Uterus (tissue), 4 donors: ENCODE data around the gene ARX. TPM values are rescaled to one million over a fixed set of nuclear protein-coding genes. Genes with fewer than 3 reads are reported as not detected.

Experiments
- DNase-seq, 2 donors: peaks; one replicate each; pipeline ENCODE4 v3.0.0-alpha.2; 2019 to 2020
- H3K27ac ChIP-seq, 2 donors: fragments of 200-600 bp; sonication (generic); 1 replicate in 1 of 2; 2 replicates in 1 of 2; pipeline ENCODE4 v1.5.1; 2016 to 2018
- H3K27me3 ChIP-seq, 2 donors: fragments of 200-600 bp; sonication (generic); one replicate each; pipeline ENCODE4 v1.5.1; 2018 to 2019; ENCODE audit warnings: control low read depth in 1 of 2
- H3K36me3 ChIP-seq, 2 donors: fragments of 200-600 bp; sonication (generic); one replicate each; pipeline ENCODE4 v1.5.1; 2019; ENCODE audit warnings: control low read depth in 1 of 2
- H3K4me1 ChIP-seq, 2 donors: fragments of 200-600 bp; sonication (generic); one replicate each; pipeline ENCODE4 v1.5.1; 2018 to 2019; ENCODE audit warnings: control low read depth in 1 of 2
- H3K4me3 ChIP-seq, 2 donors: fragments of 200-600 bp; sonication (generic); 1 replicate in 1 of 2; 2 replicates in 1 of 2; pipeline ENCODE4 v1.5.1; 2018 to 2019; ENCODE audit warnings: mild to moderate bottlenecking in 1 of 2
- H3K9me3 ChIP-seq, 2 donors: fragments of 200-600 bp; sonication (generic); one replicate each; pipeline ENCODE4 v1.5.1; 2019; ENCODE audit warnings: control low read depth in 1 of 2
- POLR2A ChIP-seq, 2 donors: fragments of 450-650 bp; IDR thresholded peaks; one replicate each; pipeline ENCODE4 v1.6.1; 2016; ENCODE audit warnings: antibody characterized with exemption in 2 of 2, mild to moderate bottlenecking in 1 of 2, moderate library complexity in 1 of 2
- intact Hi-C: fragments of 100-400 bp; cut with DNase I; formaldehyde crosslinking; loops from one replicate; pipeline ENCODE4 v1.15.1; 2023; ENCODE audit warnings: low total_unique reads
- total RNA-seq, 4 donors: library from RNA; depleted of rRNA in 3 of 4; stranded (reverse); fragments of >200 nt in 3 of 4; gene quantifications; one replicate each; pipeline versions ENCODE4 v1.1.0 to v1.2.4, GENCODE V29; 2014 to 2023
- TF ChIP-seq, protein P1 (sequence below), 4 experiments: fragments of 200-600 bp in 2 of 4; fragments of 450-650 bp in 2 of 4; sonication (generic) in 2 of 4; IDR thresholded peaks; one replicate each; pipeline ENCODE4 v1.5.1; 2016 to 2019; ENCODE audit warnings: antibody characterized with exemption in 4 of 4, mild to moderate bottlenecking in 2 of 4, moderate library complexity in 1 of 4
- donor health status: DM: yes; HTN: yes; CAD: no.

ARX gene
- total RNA-seq, result under 1 TPM in 1 of 4 donors, not detected in 3; 0.49 TPM

DNA sequence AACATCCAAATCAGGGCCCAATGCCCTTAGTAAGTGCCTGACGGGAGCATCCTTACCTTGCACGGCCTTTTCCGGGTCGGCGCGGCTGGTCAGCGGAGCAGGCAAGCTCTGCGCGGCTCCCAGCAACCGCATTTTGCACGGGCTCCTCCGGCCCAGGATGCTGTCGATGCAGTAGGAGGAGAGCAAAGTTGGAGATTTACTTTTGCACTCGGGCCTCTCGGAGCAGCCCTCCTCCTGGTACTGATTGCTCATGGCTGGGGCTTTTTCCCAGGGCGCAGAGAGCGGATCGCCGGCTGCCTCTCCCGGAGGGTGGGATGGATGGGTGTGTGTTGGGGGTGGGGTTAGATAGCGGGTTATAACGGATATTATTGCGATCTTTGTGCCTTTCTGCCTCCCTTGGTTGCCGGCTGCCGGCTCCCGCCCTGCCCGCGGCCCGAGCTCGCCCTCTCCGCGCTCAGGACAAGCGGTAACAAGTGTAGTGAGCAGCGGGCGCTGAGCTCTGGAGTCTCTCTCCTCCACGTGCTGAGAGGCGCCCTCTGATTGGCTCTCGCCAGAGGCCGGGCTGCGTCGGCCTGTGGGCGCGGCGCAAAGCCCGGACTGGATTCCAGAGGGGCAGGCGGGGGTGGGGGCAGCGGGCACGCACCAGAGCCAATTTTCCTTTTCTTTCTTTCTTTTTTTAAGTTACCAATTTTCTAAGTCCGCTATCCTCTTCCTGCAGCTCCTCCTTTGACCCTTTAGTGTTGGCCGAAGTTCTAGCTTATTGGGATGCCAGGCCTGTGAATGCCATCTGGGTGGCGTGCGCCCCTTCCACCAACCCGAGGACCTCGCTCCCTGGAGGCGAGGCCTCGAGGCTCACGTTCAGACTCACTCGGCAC lies at the start of gene ARX:
Gene ARX, minus strand, starts transcription at position 480 of the 875 bp plus-strand sequence. Its CDS starts 228 bp downstream, at position 252.
- Histone ChIP-seq H3K4me1 (no peaks in the 10 kb centered on the region), H3K4me3 (peak within 1 kb of the TSS in 1 of 2 donors; percentile 34), H3K27ac (no peak within 1 kb of the TSS), H3K36me3 (no peaks in the 10 kb centered on the region), H3K9me3 (no peaks in the 10 kb centered on the region), H3K27me3 (peaks cover 3 to 84% of the 10 kb centered on the region in 2 donors)
- intact Hi-C loops, result no loop called here
- no peak for DNase-seq
- TF ChIP-seq, protein P1, sequence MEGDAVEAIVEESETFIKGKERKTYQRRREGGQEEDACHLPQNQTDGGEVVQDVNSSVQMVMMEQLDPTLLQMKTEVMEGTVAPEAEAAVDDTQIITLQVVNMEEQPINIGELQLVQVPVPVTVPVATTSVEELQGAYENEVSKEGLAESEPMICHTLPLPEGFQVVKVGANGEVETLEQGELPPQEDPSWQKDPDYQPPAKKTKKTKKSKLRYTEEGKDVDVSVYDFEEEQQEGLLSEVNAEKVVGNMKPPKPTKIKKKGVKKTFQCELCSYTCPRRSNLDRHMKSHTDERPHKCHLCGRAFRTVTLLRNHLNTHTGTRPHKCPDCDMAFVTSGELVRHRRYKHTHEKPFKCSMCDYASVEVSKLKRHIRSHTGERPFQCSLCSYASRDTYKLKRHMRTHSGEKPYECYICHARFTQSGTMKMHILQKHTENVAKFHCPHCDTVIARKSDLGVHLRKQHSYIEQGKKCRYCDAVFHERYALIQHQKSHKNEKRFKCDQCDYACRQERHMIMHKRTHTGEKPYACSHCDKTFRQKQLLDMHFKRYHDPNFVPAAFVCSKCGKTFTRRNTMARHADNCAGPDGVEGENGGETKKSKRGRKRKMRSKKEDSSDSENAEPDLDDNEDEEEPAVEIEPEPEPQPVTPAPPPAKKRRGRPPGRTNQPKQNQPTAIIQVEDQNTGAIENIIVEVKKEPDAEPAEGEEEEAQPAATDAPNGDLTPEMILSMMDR (IDR thresholded peaks at IDR 0.05), result no peak
- no peak for TF ChIP-seq POLR2A (IDR thresholded peaks at IDR 0.05)

DNA sequence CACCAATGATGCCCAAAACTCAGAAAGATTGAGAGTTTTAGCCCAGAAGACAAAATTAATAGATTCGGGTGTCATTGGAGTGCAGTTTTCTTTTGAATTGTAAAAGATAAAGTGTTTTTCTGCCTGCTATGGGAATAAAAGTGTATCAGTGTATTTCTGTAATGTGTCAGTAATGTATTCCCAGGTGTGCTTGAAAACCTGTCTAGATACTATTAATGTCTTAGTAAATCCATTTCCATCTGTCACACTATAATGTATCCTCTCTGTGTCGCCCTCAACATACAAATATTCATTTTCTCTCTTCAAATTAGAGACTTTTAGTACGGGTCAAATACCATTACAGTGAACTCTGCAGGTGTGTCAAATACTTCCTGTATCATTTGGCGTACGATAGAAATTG lies 43.5 kb upstream of the ARX start:
- no peak for TF ChIP-seq POLR2A (IDR thresholded peaks at IDR 0.05)
- TF ChIP-seq, protein P1 (IDR thresholded peaks at IDR 0.05), result no peak
- no peak for DNase-seq
- Histone ChIP-seq H3K27me3 (no peaks in the 10 kb centered on the region), H3K4me3 (no peak overlapping the region), H3K9me3 (no peaks in the 10 kb centered on the region), H3K27ac (no peak overlapping the region), H3K36me3 (no peaks in the 10 kb centered on the region), H3K4me1 (no peaks in the 10 kb centered on the region)
- intact Hi-C loops, result no loop called here

DNA sequence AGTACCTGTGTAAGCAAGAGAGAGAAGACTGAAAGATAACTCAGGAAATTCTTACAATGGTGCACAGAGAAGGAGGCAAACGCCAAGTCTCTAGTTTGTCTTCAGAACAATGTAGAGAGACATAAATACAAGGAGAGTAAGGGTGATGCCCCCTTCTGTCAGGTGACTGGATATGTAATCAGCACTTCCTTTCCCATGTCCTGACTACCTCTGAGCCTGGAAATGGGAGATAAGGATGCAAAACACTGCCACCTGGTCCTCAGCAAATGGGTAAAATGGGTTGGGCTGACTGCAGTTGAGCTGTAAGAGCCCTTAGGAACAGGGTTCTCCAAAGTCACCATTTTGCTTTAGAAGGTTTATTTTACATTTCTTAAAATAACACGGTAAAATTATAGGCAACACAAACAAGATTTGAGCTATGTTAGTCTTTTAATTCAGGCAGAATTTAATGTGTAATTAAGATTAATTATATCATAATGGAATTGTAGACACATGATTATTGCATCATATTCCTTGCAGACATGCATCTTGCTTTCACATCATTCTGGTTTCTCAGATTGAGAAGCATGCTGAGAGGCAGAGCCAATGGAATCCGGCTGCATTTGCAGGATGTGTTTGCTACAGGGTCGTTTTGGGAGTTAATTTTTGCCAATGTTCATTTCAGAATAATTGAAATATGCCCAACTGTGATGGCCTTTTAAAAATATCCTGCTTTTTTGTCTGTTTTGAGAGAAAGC lies 37.2 kb upstream of the ARX start:
- H3K9me3 ChIP-seq, result no peaks in the 10 kb centered on the region
- no peak overlapping the region for H3K27ac ChIP-seq
- H3K4me3 ChIP-seq, result no peak overlapping the region
- DNase-seq, result no peak
- no peaks in the 10 kb centered on the region for H3K27me3 ChIP-seq
- intact Hi-C loops, result no loop called here
- H3K4me1 ChIP-seq, result no peaks in the 10 kb centered on the region
- no peaks in the 10 kb centered on the region for H3K36me3 ChIP-seq
- TF ChIP-seq POLR2A (IDR thresholded peaks at IDR 0.05), result no peak
- TF ChIP-seq, protein P1 (IDR thresholded peaks at IDR 0.05), result no peak

DNA sequence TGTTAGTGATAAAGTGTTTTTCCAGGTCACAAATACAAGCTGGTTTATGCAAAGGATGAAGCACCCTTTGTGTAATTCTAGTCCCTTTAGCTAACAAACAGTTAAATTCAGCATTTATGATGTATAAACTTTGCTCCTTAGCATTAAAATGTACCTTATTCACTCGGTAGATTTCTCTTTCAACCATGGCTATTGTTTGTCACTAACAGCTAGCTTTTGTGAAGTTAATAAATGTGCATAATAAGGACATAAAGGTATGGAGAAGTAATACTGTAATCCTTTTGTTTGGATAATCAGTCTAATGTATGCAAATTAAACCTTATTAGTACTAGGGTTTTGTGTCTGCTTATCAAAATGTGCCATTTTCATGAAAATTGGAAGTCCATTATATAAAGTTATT lies 34.2 kb upstream of the ARX start:
- DNase-seq, result no peak
- Histone ChIP-seq H3K4me3 (no peak overlapping the region), H3K36me3 (no peaks in the 10 kb centered on the region), H3K9me3 (no peaks in the 10 kb centered on the region), H3K27ac (no peak overlapping the region), H3K27me3 (no peaks in the 10 kb centered on the region), H3K4me1 (no peaks in the 10 kb centered on the region)
- intact Hi-C loops, result no loop called here
- TF ChIP-seq POLR2A (IDR thresholded peaks at IDR 0.05), result no peak
- TF ChIP-seq, protein P1 (IDR thresholded peaks at IDR 0.05), result no peak

DNA sequence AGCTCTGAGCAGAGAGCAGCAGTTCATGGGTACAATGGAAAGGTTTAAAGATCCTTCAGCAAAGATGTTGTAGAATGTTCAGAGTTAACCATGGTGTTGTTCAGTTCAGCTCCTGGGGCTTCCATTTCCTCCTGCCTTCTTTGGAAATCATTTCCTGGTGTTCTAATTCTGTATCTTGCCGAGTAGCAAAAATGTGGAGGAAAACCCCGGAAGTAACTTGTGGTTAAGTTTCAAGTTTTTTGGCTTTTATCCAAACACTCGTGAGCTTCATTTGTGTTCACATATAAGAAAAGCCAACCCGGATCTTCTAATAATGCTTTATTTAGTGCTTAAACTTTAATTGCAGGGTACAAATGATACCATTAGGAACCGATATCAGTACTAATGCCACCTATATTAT lies 33.6 kb upstream of the ARX start:
- no peak overlapping the region for H3K4me3 ChIP-seq
- H3K27ac ChIP-seq, result no peak overlapping the region
- no peaks in the 10 kb centered on the region for H3K4me1 ChIP-seq
- no peaks in the 10 kb centered on the region for H3K27me3 ChIP-seq
- no peaks in the 10 kb centered on the region for H3K36me3 ChIP-seq
- TF ChIP-seq POLR2A (IDR thresholded peaks at IDR 0.05), result no peak
- TF ChIP-seq, protein P1 (IDR thresholded peaks at IDR 0.05), result no peak
- no peaks in the 10 kb centered on the region for H3K9me3 ChIP-seq
- no peak for DNase-seq
- intact Hi-C loops, result no loop called here
